SK-N-SH treated with all-trans-retinoic acid at 6 μM for 48 hours (cell line): ENCODE data around the gene E2F2.

Experiments used
- ATAC-seq: fragments of 200-7000 bp; cut with Tn5 transposase; 3 replicates; pipeline ENCODE4 v1.9.1; 2020; ENCODE audit warnings: mild to moderate bottlenecking, moderate library complexity
- ARNTL ChIP-seq: fragments of 450-650 bp; formaldehyde crosslinking; IDR thresholded peaks from 2 replicates; pipeline ENCODE4 v1.5.0; 2020; ENCODE audit warnings: low read depth, mild to moderate bottlenecking, moderate library complexity, borderline replicate concordance
- BACH2 ChIP-seq: fragments of 250-450 bp; sonication (Bioruptor Pico); IDR thresholded peaks from 2 replicates; pipeline ENCODE4 v1.9.0; 2021; ENCODE audit warnings: mild to moderate bottlenecking, borderline replicate concordance
- CREB5 ChIP-seq: fragments of 250-450 bp; sonication (Bioruptor Pico); IDR thresholded peaks from 2 replicates; pipeline ENCODE4 v1.5.1; 2020; ENCODE audit warnings: low read depth, mild to moderate bottlenecking, moderate library complexity
- GLIS3 ChIP-seq: fragments of 250-450 bp; sonication (Bioruptor Pico); IDR thresholded peaks from 2 replicates; pipeline ENCODE4 v1.5.0; 2020; ENCODE audit warnings: mild to moderate bottlenecking, moderate library complexity
- OSR1 ChIP-seq: fragments of 250-450 bp; sonication (Bioruptor Pico); IDR thresholded peaks from 2 replicates; pipeline ENCODE4 v1.8.0; 2022; ENCODE audit warnings: moderate library complexity, mild to moderate bottlenecking, inconsistent platforms
- POU6F1 ChIP-seq: fragments of 250-450 bp; sonication (Bioruptor Pico); IDR thresholded peaks from 2 replicates; pipeline ENCODE4 v1.8.0; 2021; ENCODE audit warnings: low read depth, mild to moderate bottlenecking, moderate library complexity, borderline replicate concordance
- PPARA ChIP-seq: fragments of 250-450 bp; sonication (Bioruptor Pico); IDR thresholded peaks from 2 replicates; pipeline ENCODE4 v1.5.0; 2020; ENCODE audit warnings: mild to moderate bottlenecking, borderline replicate concordance
- TCF4 ChIP-seq: fragments of 250-450 bp; sonication (Bioruptor Pico); IDR thresholded peaks from 2 replicates; pipeline ENCODE4 v1.8.0; 2021; ENCODE audit warnings: mild to moderate bottlenecking, moderate library complexity, borderline replicate concordance
- TOX ChIP-seq: fragments of 250-450 bp; sonication (Bioruptor Pico); IDR thresholded peaks from 2 replicates; pipeline ENCODE4 v1.8.0; 2021; ENCODE audit warnings: mild to moderate bottlenecking, moderate library complexity, borderline replicate concordance
- TSHZ2 ChIP-seq: fragments of 250-450 bp; sonication (Bioruptor Pico); IDR thresholded peaks from 2 replicates; pipeline ENCODE4 v1.5.0; 2020; ENCODE audit warnings: mild to moderate bottlenecking, moderate library complexity
- ZC3H10 ChIP-seq: fragments of 250-450 bp; sonication (Bioruptor Pico); IDR thresholded peaks from 2 replicates; pipeline ENCODE4 v1.5.1; 2021; ENCODE audit warnings: mild to moderate bottlenecking, moderate library complexity
- ZFP3 ChIP-seq: fragments of 250-450 bp; sonication (Bioruptor Pico); IDR thresholded peaks from 2 replicates; pipeline ENCODE4 v1.5.0; 2020; ENCODE audit warnings: mild to moderate bottlenecking, moderate library complexity
- ZNF70 ChIP-seq: fragments of 450-650 bp; formaldehyde crosslinking; IDR thresholded peaks from 2 replicates; pipeline ENCODE4 v1.5.0; 2020; ENCODE audit warnings: mild to moderate bottlenecking, moderate library complexity
- ZNF8 ChIP-seq: fragments of 450-650 bp; formaldehyde crosslinking; IDR thresholded peaks from 2 replicates; pipeline ENCODE4 v1.5.0; 2020; ENCODE audit warnings: mild to moderate bottlenecking, moderate library complexity

The E2F2 gene

GRCh38 chr1:23563003-23563402 is 32.0 kb upstream of the E2F2 start:
- TF ChIP-seq ZNF70 (CRISPR knock-in tag) (no peak), PPARA (CRISPR knock-in tag) (no peak), ARNTL (CRISPR knock-in tag) (no peak), TCF4 (CRISPR knock-in tag) (no peak), ZNF8 (no peak), TSHZ2 (CRISPR knock-in tag) (no peak), ZFP3 (CRISPR knock-in tag) (no peak), TOX (no peak), BACH2 (CRISPR knock-in tag) (no peak), ZC3H10 (CRISPR knock-in tag) (no peak), CREB5 (CRISPR knock-in tag) (no peak), POU6F1 (CRISPR knock-in tag) (no peak)
- TF ChIP-seq, all 23 proteins: peak for 0
- no peak for ATAC-seq

- peak; percentile 68 for ATAC-seq
- TF ChIP-seq ZNF70 (CRISPR knock-in tag): peak; percentile 6; the same call in 1 of the 2 replicates
- TF ChIP-seq TCF4 (CRISPR knock-in tag): peak; percentile 57; the same call in 1 of the 2 replicates
- TF ChIP-seq TSHZ2 (CRISPR knock-in tag): peak; percentile 19; the same call in 1 of the 2 replicates
- no peak for TF ChIP-seq OSR1 (CRISPR knock-in tag)
- TF ChIP-seq GLIS3 (CRISPR knock-in tag): no peak
- TF ChIP-seq CREB5 (CRISPR knock-in tag): no peak
- TF ChIP-seq ZFP3 (CRISPR knock-in tag): peak; percentile 13; the same call in 1 of the 2 replicates
- TF ChIP-seq, all 23 proteins: peak for 4
Observed at GRCh38 chr1:23562137-23562876, 31.3 kb upstream of the E2F2 start.

- ATAC-seq: no peak
- no peak for TF ChIP-seq OSR1 (CRISPR knock-in tag)
- TF ChIP-seq TSHZ2 (CRISPR knock-in tag): 0 out of 2 replicates have a peak, but pooled peaks have one; percentile 6
- TF ChIP-seq, all 23 proteins: peak for 1
Observed at GRCh38 chr1:23561813-23562100, 30.7 kb upstream of the E2F2 start.
